Measurements from ENCODE around the gene AP2A2.

The AP2A2 gene

DNA sequence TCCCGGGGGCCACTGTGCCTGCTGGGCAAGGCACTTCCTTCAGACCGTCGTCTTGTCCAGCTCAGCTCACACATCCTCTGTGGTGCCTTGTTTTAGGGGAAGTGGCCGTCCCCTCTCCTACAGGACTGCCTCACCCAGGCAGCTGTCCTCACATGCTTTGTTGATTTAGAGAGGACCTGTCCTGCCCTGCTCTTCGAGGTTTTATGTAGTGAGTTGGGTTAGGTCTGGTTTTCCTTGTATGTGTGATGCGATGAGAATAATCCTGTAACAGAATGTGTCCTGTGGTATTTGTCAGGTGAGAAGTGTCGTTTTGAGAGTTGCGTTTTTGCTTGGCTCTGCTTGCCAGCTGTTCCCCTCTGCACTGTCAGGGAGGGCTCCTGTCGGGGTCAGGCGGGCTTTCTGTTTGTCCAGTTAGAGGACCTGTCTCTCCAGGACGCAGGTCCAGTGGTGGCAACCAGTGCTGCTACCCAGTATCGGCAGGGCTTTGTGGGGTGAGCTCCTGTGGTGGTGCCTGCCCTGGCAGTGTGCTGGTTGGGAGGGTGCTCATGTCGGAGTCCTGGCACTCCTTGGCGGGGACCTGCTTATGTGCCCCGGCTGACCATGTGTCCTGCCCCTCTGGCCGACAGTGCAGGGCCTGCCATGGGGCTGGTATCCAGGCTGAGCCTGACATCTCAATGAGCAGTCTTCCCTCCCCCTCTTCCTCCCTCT lies 69.5 kb downstream of the AP2A2 start:
- DNase-seq (ENCODE audit: low read depth in 1 of 2, low spot score in 1 of 2), result no peak

DNA sequence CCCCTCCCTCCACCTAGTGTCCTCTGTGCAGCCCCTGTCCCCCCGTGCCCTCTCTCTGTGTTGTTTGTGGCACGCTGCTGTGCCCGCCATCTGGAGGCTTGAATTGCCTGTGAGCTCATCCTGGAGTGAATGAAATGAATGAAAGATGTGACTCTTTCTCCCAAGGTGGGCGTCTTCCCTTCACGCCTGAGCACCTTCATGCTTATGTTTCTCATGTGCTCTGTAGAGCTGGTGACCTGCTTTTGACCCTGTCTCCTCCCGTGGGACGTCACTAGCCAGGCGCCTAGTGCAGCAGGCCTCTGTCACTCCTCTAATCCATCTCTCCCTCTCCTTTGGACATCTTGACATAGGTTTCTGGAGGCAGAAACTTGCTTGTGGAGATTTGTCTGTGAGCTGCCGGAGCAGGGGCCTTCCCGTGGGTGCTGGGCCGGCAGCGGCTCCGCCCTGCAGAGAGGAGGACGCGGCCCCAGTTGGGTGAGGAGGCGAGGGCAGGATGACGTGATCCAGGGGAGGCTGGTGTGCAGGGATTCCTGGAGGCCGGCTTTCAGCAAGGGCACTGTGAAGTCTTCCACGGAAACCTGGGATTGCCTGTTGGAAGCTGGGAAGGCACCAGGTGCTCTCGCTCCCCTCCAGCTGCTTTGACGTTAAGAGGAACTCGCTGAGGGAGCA lies 70.2 kb downstream of the AP2A2 start:
- DNase-seq (ENCODE audit: low read depth in 1 of 2, low spot score in 1 of 2), result no peak

DNA sequence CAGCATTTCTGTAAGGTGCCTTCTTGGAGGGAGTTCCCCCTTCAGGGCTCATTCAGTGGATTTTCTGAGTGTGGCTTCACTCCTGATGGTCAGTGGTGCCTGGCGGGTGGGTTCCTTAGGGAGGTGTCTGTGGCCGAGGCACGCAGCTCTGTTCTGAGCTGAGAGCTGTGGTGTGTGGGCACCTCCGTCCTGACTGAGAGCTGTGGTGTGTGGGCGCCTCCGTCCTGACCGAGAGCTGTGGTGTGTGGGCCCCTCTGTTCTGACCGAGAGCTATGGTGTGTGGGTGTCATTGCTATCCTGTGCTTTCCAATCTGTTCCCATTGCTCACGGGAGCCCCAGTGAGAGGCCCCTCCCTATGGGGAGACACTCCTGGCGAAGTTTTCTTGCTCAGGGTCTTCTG lies 71.0 kb downstream of the AP2A2 start:
- DNase-seq (ENCODE audit: low read depth in 1 of 2, low spot score in 1 of 2), result no peak

DNA sequence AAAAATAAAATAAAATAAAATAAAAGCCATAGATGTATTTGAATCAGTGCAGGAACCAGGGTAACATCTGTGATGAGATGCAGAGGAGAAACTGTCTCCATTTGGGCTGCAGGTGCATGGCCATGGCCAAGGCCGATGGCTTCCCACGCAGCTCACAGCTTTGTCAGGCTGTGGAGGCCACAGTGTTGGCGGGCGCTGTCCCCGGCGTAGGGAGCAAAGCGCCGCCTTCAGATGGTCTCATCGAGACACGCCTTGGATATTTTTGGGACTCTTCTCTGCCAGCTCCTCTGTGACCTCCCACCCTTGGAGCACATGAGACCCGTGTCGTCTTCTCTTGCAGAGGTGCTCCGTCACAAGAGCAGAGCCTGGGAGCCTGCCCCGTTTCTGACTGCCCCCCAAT lies 72.2 kb downstream of the AP2A2 start:
- no peak for DNase-seq (ENCODE audit: low read depth in 1 of 2, low spot score in 1 of 2)

DNA sequence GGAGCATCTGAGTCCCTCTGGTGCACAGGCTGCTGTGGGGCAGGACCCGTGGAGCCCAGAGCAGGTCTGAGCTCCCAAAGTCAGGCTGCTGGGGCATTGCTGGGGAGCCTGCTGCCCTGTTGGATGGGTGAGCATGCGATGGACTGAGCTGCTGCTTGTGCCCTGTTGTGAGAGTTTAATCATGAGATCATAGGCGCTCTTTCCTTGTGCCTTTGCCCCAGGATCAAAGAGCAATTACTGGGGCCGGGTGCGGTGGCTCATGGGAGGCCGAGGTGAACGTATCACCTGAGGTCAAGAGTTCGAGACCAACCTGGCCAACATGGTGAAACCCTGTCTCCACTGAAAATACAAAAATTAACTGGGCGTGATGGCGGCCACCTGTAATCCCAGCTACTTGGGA lies 73.3 kb downstream of the AP2A2 start:
- DNase-seq (ENCODE audit: low read depth in 1 of 2, low spot score in 1 of 2), result no peak

DNA sequence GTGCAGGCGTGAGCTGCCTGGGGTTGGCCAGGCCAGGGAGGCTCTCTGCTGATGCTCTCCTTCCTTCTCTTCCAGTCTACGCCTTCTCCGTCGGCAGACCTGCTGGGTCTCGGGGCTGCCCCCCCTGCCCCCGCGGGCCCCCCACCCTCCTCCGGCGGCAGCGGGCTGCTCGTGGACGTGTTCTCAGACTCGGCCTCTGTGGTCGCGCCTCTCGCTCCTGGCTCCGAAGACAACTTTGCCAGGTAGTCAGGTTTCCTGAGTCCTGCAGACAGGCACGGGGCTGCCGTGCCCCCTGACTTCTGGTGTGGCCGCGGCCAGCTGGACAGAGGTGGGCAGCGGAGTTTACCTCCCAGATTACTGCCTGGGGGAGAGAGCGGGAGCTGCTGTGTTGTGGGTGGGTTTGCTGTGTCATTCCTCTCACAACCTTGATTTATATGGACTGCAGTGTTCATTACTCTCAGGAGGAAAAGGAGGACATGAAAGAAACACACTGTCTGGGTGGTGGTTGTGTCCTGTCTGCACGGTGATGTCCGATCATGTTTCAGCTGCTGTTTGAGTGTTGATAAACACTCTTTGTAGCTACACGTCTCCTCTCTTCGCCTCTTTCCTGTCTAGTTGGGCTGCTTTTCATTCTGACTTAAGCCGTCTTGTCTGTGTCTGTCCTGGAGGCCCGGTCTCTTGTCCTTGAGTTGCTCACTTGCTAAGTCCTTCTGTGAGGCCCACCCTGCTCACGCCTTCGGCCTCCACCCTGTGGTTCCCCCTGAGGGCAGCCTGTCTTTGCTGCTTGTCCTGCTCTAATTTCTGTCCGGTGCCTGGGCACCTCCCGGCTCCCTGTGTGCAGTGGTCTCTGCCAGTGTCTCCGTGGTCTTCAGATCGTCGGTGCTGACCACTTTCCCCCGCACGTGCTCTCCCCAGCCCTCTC lies 74.9 kb downstream of the AP2A2 start:
- DNase-seq (ENCODE audit: low read depth in 1 of 2, low spot score in 1 of 2), result no peak

DNA sequence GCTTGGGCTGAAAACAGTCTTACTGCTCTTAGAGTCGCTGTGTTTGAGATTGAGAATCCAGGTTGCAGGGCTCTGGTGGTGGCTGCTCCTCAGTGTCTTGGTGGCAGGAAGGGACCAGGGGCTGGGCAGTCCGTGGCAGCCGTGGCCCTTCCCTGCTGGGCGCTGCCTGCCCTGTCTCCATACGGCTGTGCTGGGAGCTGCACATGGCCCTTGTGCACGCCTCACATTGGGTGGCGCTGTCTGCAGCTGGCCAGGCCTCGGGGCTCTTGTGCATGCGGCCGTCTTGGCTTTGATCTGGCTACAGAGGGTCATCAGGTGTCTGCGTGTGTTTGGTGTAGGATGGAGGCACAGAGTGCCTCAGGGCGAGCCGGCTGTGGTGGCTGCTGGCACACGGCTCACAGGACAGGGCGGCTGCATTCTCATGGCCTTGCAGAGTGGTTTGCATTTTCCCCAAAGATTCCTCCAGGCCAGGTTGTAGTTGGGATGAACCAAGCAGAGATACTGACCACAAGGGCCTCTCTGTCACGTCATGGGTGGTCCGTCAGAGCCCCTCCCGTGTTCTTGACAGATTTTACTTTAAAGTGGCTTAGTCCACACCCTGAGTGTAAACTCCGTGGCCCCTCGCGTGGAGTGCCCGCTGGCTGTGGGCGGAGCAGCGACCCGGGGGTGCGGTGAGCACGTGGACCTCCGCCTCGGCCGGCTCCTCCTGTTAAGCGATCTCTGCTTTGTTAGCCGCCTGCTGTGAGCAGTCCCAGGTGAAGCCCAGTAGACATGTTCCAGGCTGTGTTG lies 76.1 kb downstream of the AP2A2 start:
- DNase-seq (ENCODE audit: low read depth in 1 of 2, low spot score in 1 of 2), result no peak

DNA sequence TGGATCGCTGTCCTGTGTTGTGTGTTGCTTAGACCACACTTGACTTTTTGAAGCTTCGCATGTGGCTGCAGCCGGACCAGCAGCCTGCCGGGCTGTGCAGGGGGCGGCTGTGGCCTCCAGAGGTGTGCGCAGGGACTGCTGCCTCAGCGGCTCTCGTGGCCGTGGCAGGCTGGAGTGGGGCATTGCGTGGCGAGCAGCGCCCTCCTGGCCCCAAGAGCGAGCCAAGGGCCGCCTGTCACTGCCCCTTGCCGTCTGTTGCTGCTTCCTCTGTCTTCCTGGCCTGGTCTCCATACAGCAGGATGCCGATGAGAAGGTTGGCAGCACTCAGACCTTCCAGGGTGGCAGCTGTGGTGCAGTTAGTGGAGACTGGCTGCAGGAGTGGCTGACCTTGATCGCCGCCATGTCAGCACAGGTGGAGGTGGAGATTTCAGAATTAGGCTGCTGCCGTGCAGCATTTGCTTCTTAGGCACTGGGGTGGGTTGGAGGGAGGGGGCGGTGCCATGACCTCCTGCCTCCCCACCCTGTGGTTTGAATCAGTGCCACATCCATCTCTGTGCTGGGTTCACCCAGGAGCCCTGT lies 76.8 kb downstream of the AP2A2 start:
- DNase-seq (ENCODE audit: low read depth in 1 of 2, low spot score in 1 of 2), result no peak

DNA sequence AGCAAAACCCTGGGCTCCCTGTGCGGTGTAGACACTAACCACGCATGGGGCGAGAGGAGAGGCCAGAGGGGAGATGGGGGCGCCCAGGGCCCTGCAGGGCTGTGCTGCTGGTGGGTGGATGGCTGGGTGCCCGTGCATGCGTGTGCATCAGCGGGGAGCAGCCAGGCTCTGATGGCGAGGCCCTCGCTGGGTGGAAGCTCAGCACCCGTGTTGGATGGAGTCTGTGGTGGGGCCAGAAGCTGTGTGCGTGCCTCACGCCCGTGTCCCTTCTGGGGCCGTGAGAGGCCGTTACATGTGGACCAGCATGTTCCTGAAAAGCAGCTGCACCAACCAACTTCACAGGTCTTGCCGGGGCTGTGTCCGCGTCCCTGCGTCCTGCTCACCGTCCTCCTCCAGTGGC lies 77.5 kb downstream of the AP2A2 start:
- DNase-seq (ENCODE audit: low read depth in 1 of 2, low spot score in 1 of 2), result no peak

DNA sequence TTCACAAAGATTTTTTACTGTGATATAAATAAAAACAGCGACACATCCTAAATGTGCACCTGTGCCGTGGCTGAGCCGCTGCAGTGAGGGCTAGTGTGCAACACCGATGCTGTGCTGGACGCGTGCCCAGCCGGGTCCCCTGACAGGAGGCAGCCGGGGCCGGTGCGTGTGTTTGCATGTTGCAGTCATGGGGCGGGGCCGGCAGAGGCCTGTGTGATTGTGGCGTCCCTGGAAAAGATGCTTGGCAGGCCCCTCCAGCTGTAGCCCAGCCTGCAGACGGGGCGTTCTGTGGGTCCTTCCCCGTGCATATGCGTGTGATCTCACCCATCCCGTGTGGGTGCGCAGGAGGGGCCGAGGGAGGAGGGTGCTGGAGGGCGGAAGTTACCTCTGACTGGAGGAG lies 80.3 kb downstream of the AP2A2 start:
- DNase-seq (ENCODE audit: low read depth in 1 of 2, low spot score in 1 of 2), result no peak

DNA sequence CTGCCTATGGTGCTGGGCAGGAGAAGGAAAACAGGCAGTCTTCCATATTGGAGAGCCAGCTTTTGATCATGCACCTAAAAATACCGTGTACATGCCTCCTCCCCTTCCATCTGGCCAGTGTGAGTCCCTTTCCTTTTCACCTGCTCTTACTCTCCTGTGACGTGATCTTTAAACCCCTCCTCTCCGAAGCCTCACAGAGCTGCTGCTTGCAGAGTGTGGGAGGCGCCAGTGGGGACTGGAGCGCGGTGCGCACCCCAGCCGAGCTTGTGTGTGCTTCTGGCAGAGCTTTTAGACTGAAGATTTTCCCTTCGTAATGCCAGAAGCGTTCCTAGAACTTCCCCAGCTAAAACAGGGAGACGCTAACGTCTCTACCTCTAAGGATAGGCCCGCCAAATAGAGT lies 81.1 kb downstream of the AP2A2 start:
- no peak for DNase-seq (ENCODE audit: low read depth in 1 of 2, low spot score in 1 of 2)

DNA sequence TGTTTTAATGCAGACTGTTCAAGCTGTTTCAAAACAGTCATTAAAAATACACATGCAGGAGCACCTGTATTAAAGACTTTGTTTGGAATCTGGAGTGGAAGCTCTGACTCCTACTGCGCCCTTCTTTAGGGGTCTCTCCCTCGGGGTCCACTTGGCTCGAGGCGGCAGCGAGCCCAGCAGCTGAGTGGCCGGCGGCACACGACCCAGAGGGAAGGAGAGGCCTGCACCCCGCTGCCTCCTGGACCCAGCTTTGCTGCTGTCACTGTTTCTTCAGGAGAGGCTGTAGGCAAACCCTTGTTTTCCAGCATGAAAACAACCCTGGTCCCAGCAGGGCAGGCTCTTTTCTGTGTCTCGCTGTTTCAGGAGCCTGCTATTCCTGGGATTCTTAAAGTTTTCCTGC lies 81.6 kb downstream of the AP2A2 start:
- no peak for DNase-seq (ENCODE audit: low read depth in 1 of 2, low spot score in 1 of 2)

DNA sequence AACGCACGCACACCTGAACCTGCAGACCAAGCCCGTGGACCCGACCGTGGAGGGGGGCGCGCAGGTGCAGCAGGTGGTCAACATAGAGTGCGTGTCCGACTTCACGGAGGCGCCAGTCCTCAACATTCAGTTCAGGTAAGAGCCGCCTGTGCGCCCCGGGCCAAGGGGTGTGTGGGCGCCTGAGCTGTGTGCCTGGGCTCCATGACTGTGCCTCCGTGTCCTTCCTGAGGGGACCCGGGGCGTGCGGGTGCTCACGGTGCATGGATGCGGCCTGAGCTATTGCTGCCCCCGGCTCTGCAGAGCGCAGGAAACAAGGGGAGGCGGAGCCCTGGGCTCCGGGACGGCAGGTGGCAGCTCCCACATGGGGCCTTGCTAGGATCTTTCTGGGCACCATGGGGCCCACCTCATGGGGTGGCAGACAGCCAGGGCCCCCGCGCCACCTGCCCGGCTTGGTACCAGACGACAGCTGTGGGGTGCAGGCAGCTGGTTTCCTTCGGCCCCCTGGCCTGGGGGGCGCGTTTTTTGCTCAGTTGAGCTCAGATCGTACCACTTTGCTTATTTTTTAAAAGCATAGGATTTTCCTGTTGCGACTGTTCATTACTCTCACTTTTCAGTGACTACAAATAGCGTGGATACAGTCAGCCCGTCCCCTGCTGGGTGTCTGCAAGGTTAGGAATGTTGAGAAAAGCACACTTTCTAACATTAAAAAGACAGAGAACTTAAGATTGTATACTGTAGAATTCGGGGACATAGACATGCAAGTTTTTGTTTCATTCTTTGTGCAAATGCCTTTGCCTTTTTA lies 82.5 kb downstream of the AP2A2 start:
- DNase-seq (ENCODE audit: low read depth in 1 of 2, low spot score in 1 of 2), result no peak

DNA sequence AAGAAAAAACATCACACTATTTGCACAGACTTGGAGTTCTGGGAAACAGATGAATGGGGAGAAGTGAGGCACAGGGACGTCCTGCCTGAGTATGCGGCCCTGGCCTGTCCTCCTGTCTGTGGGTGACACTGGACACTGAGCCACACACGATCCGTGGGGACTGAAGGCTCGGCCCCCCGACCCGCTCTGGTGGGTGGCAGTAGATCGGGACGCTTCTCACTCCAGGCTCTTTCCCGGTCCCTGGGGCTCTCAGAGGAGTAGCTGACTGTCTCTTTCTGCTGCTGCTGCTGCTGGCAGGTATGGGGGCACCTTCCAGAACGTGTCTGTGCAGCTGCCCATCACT lies 83.1 kb downstream of the AP2A2 start:
- no peak for DNase-seq (ENCODE audit: low read depth in 1 of 2, low spot score in 1 of 2)

DNA sequence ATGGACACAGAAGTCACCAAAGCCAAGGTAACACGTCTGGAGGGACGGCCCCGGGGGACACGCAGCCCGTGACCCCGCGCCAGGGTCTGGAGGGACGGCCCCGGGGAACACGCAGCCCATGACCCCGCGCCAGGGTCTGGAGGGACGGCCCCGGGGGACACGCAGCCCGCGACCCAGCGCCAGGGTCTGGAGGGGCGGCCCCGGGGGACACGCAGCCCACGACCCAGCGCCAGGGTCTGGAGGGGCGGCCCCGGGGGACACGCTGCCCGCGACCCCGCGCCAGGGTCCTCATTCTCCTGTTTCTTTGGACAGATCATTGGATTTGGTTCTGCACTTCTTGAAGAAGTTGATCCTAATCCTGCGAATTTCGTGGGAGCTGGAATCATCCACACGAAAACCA lies 83.7 kb downstream of the AP2A2 start:
- DNase-seq (ENCODE audit: low read depth in 1 of 2, low spot score in 1 of 2), result no peak

DNA sequence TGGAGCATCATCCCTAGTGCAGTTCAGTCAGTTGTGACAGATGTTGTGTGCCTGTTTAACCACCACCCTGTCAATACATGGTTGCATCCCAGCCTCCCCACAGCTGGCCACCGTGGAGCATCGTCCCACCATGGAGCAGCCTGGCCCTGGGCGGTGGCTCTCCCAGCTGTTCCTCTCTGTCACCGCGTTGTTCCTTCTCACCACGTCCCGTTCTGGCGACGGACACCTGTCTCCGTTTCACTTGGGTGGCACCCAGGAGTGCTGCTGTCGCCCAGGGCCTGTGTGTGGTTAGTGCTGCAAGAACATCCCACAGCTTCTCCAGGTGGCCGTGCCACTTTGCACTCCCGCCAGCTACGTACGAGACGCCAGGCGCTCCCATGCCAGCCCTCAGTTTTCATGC lies 84.3 kb downstream of the AP2A2 start:
- DNase-seq (ENCODE audit: low read depth in 1 of 2, low spot score in 1 of 2), result no peak

DNA sequence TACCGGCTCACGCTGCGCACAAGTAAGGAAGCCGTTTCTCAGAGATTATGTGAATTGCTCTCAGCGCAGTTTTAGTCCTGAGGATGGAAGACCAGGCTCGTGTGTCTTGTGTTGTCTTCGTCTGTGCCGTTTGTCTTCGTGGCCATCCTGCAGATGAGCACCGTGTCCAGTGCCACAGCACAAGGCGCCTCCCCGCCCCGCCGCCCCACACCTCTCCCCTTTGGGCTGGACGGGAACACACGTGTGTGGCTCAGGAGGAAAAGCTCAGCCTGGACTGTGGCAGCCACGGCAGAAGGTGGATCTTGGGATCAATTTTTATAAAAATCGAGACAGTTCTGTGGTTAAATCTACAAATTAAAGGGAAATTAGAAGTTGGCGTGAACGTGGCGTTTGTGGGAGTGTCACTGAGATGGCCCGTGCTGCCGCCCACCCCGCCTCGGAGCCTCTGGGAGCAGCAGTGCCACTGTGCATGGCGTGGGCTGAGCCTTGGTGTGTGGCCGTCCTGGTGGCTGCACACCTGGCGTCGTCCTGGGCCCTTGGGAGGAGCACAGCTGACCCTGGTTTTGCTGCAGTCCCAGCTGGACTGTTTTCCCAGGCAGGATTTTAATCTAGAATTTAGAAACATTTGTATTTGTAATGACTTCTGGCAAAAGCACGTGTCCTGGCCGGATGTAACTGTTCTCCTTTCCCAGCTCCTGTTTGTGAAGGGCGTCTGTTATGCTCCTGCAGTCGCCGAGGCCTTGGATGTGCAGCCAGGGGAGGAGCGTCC lies 85.1 kb downstream of the AP2A2 start:
- DNase-seq (ENCODE audit: low read depth in 1 of 2, low spot score in 1 of 2), result no peak

DNA sequence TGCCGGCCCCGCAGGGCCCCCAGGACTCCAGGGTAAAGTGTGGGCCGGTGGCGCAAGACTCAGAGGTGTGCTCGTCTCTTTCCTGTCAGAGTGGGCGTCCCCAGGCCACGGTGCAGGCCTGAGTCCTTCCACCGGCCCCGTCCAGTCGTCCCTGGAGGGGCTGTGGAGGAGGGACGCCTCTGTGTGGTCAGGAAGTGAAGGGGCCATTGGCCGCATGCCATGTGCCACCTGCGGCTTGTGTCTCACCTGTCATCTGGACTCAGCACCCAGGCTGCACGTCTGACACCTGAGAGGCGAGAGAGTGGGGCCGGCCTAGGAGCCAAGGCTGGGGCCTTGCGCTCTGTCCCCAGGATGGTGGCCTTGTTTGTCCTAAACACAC lies 85.6 kb downstream of the AP2A2 start:
- no peak for DNase-seq (ENCODE audit: low read depth in 1 of 2, low spot score in 1 of 2)

DNA sequence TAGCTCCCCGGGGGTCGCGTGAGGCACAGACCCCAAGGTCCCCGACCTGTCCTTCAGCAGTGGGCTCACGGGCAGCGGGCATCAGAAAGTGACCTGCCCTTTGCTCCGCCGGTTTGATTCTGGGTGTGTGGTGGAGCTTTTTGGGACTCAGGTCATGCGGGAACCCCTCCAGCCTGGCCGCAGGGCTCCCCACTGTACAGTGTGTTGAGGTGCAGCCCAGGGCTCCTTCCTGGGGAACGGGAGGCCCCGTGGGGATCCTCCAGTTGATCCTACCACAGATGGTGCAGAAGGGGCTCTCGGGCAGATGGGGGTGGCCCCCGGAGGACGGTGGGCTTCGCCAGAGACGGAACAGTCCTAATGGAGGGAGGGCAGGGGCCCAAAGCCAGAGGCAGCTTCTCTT lies 86.6 kb downstream of the AP2A2 start:
- DNase-seq (ENCODE audit: low read depth in 1 of 2, low spot score in 1 of 2), result no peak
